H1 (cell line): ENCODE data around the gene ADGRA3. TPM values are rescaled to one million over a fixed set of nuclear protein-coding genes. Genes with fewer than 3 reads are reported as not detected.

Experiments
- CTCF ChIA-PET: fragments of 300-600 bp; sonication (Branson Sonifier 250); formaldehyde crosslinking; loops from one replicate; lab custom pipeline; 2021; ENCODE audit not compliant: partially characterized antibody; lab: Charles Lee
- POLR2A ChIA-PET: fragments of 300-600 bp; sonication (Branson Sonifier 250); formaldehyde crosslinking; loops from one replicate; lab custom pipeline; 2021; ENCODE audit warnings: inconsistent platforms; ENCODE audit not compliant: partially characterized antibody; lab: Charles Lee
- DNase-seq, 2 experiments: peaks; one replicate each; pipeline versions ENCODE4 v3.0.0 to v3.0.0-alpha.2; 2010 to 2022; ENCODE audit warnings: low spot score in 2 of 2, low read depth in 1 of 2, mixed read lengths in 1 of 2
- FAIRE-seq: peaks from 2 replicates; lab custom pipeline; 2011; peaks lifted over from hg19 to GRCh38; lab: Jason Lieb, UNC
- H2AFZ ChIP-seq: 2 replicates; pipeline ENCODE4 v1.8.1; 2012; ENCODE audit warnings: low read length, inconsistent platforms
- H2AK5ac ChIP-seq: 2 replicates; pipeline ENCODE4 v1.6.1; 2013; ENCODE audit warnings: low read depth, low read length
- H2BK120ac ChIP-seq: replicated peaks from 2 replicates; pipeline ENCODE3; 2013; ENCODE audit warnings: low read depth, low read length, inconsistent platforms
- H2BK12ac ChIP-seq: 2 replicates; pipeline ENCODE4 v1.6.1; 2013; ENCODE audit warnings: low read depth, low read length
- H2BK15ac ChIP-seq: 2 replicates; pipeline ENCODE4 v1.6.1; 2013; ENCODE audit warnings: low read length
- H2BK20ac ChIP-seq: 2 replicates; pipeline ENCODE4 v1.6.1; 2013; ENCODE audit warnings: low read length
- H2BK5ac ChIP-seq: 2 replicates; pipeline ENCODE4 v1.6.1; 2013; ENCODE audit warnings: low read depth, low read length
- H3K14ac ChIP-seq: 2 replicates; pipeline ENCODE4 v1.6.1; 2013; ENCODE audit warnings: inconsistent platforms; ENCODE audit not compliant: insufficient read length
- H3K18ac ChIP-seq: 2 replicates; pipeline ENCODE4 v1.6.1; 2013; ENCODE audit warnings: low read length; ENCODE audit errors: extremely low read depth
- H3K23ac ChIP-seq: 2 replicates; pipeline ENCODE4 v1.6.1; 2013; ENCODE audit warnings: inconsistent platforms; ENCODE audit not compliant: insufficient read length
- H3K23me2 ChIP-seq: 2 replicates; pipeline ENCODE4 v1.6.1; 2013; ENCODE audit warnings: low read depth, low read length
- H3K27ac ChIP-seq: 2 replicates; pipeline ENCODE4 v1.6.1; 2011; ENCODE audit warnings: low read depth, low read length, inconsistent platforms
- H3K27me3 ChIP-seq, 4 experiments: replicated peaks in 1 of 4; 1 replicate in 1 of 4; 2 replicates in 3 of 4; pipeline versions ENCODE4 v1.6.1 to v1.8.1; 2011 to 2013; ENCODE audit warnings: low read length in 3 of 4, mild to moderate bottlenecking in 3 of 4, inconsistent platforms in 2 of 4, mixed read lengths in 2 of 4, moderate library complexity in 1 of 4; ENCODE audit not compliant: control insufficient read depth in 3 of 4, insufficient read depth in 3 of 4; ENCODE audit errors: extremely low read depth in 1 of 4
- H3K36me3 ChIP-seq, 4 experiments: 2 replicates each; pipeline versions ENCODE4 v1.6.1 to v1.8.1; 2011 to 2013; ENCODE audit warnings: mild to moderate bottlenecking in 4 of 4, low read length in 3 of 4, moderate library complexity in 2 of 4, control low read depth in 1 of 4, inconsistent platforms in 1 of 4; ENCODE audit not compliant: insufficient read depth in 4 of 4, control insufficient read depth in 2 of 4
- H3K4ac ChIP-seq: replicated peaks from 2 replicates; pipeline ENCODE3; 2013; ENCODE audit warnings: low read length, low read depth, mixed read lengths, inconsistent platforms; ENCODE audit not compliant: insufficient read length
- H3K4me1 ChIP-seq, 4 experiments: replicated peaks in 1 of 4; 1 replicate in 1 of 4; 2 replicates in 3 of 4; pipeline versions ENCODE4 v1.6.1 to v1.8.1; 2011 to 2013; ENCODE audit warnings: low read length in 3 of 4, inconsistent platforms in 2 of 4, mixed read lengths in 1 of 4; ENCODE audit not compliant: insufficient read depth in 4 of 4, control insufficient read depth in 3 of 4
- H3K4me2 ChIP-seq, 2 experiments: 2 replicates each; pipeline versions ENCODE4 v1.6.1 to v1.8.1; 2011 to 2013; ENCODE audit warnings: low read depth in 2 of 2, low read length in 2 of 2, control low read depth in 1 of 2, inconsistent platforms in 1 of 2, mild to moderate bottlenecking in 1 of 2; ENCODE audit not compliant: insufficient read depth in 1 of 2
- H3K4me3 ChIP-seq, 4 experiments: fragments of 200-600, 300-600 bp in 1 of 4; sonication (generic), shearing (Covaris generic), sonication (Bioruptor Twin) in 1 of 4; 2 replicates each; pipeline versions ENCODE4 v1.5.1 to v1.8.1; 2011 to 2016; ENCODE audit warnings: low read length in 4 of 4, low read depth in 3 of 4, control low read depth in 2 of 4, inconsistent platforms in 2 of 4, mild to moderate bottlenecking in 2 of 4, mixed read lengths in 1 of 4, moderate library complexity in 1 of 4; ENCODE audit not compliant: insufficient read depth in 2 of 4; ENCODE audit errors: extremely low read depth in 1 of 4
- H3K56ac ChIP-seq: replicated peaks from 2 replicates; pipeline ENCODE3; 2013; ENCODE audit warnings: low read depth, mild to moderate bottlenecking, mixed read lengths, low read length, inconsistent platforms; ENCODE audit not compliant: insufficient read length
- H3K79me1 ChIP-seq: 2 replicates; pipeline ENCODE4 v1.6.1; 2013; ENCODE audit warnings: low read depth, low read length, control low read depth
- H3K79me2 ChIP-seq, 2 experiments: 2 replicates each; pipeline versions ENCODE4 v1.6.1 to v1.8.1; 2012 to 2013; ENCODE audit warnings: low read length in 2 of 2, mild to moderate bottlenecking in 2 of 2, inconsistent platforms in 1 of 2; ENCODE audit not compliant: insufficient read depth in 2 of 2, control insufficient read depth in 1 of 2
- H3K9ac ChIP-seq, 4 experiments: replicated peaks in 1 of 4; 1 replicate in 1 of 4; 2 replicates in 3 of 4; pipeline versions ENCODE4 v1.6.1 to v1.8.1; 2011 to 2013; ENCODE audit warnings: low read depth in 3 of 4, low read length in 3 of 4, control low read depth in 2 of 4, mild to moderate bottlenecking in 2 of 4, moderate library complexity in 2 of 4, inconsistent platforms in 1 of 4; ENCODE audit errors: extremely low read depth in 1 of 4
- H3K9me3 ChIP-seq, 2 experiments: 2 replicates each; pipeline versions ENCODE4 v1.6.1 to v1.8.1; 2012 to 2013; ENCODE audit warnings: mild to moderate bottlenecking in 2 of 2, moderate library complexity in 2 of 2, control low read depth in 1 of 2, inconsistent platforms in 1 of 2, low read depth in 1 of 2, low read length in 1 of 2, mixed read lengths in 1 of 2; ENCODE audit not compliant: insufficient read depth in 2 of 2
- H4K20me1 ChIP-seq, 2 experiments: replicated peaks in 1 of 2; 2 replicates each; pipeline versions ENCODE3 to v1.8.1; 2011 to 2013; ENCODE audit warnings: inconsistent platforms in 2 of 2, low read length in 2 of 2, mild to moderate bottlenecking in 1 of 2; ENCODE audit not compliant: insufficient read depth in 2 of 2, control insufficient read depth in 1 of 2
- H4K5ac ChIP-seq: 2 replicates; pipeline ENCODE4 v1.6.1; 2013; ENCODE audit warnings: low read length, low read depth, mixed read lengths, inconsistent platforms; ENCODE audit not compliant: insufficient read length
- H4K8ac ChIP-seq: 2 replicates; pipeline ENCODE4 v1.8.0; 2013; ENCODE audit warnings: mild to moderate bottlenecking, moderate library complexity, low read length, inconsistent platforms; ENCODE audit not compliant: insufficient read depth; ENCODE audit errors: extremely low read depth
- H4K91ac ChIP-seq: replicated peaks from 2 replicates; pipeline ENCODE3; 2013; ENCODE audit warnings: low read length, mixed read lengths, inconsistent platforms; ENCODE audit not compliant: insufficient read length
- CHD2 ChIP-seq: IDR thresholded peaks from 2 replicates; pipeline ENCODE4 v1.6.1; 2012; ENCODE audit warnings: low read length, improper control_type of control experiment
- SP4 ChIP-seq: IDR thresholded peaks from 2 replicates; pipeline ENCODE4 v1.6.1; 2012; ENCODE audit warnings: low read length, inconsistent platforms
- WGBS, 2 experiments: shearing (Covaris generic) in 1 of 2; methylation state at CpG; one replicate each; pipeline versions ENCODE4 v1.1.6 to v1.1.7; 2013 to 2015; ENCODE audit warnings: low lambda C conversion rate in 2 of 2, mixed read lengths in 2 of 2, inconsistent platforms in 1 of 2, low coverage in 1 of 2, missing lambda C conversion rate in 1 of 2; ENCODE audit not compliant: insufficient replicate concordance in 2 of 2, insufficient coverage in 1 of 2, insufficient read length in 1 of 2; ENCODE audit errors: extremely low coverage in 1 of 2, missing lambda C conversion rate in 1 of 2; 5-methylcytosine and 5-hydroxymethylcytosine counted together
- polyA plus RNA-seq, 7 experiments: library from polyadenylated mRNA; depleted of rRNA in 3 of 7; stranded (reverse) in 5 of 7; unstranded in 2 of 7; fragments of >200 nt in 5 of 7; fragments of 200-250 nt in 2 of 7; gene quantifications; 1 replicate in 5 of 7; 2 replicates in 1 of 7; 4 replicates in 1 of 7; pipeline versions ENCODE4 v1.2.1 to v1.2.3, GENCODE V29; 2011 to 2013; ENCODE audit warnings: missing spikeins in 2 of 7, mixed read lengths in 2 of 7
- total RNA-seq: library from RNA; stranded (reverse); fragmentation: NEBNext Ultra II Directional; extraction: Animal tissue kit (Norgen Biotek cat#: 25700); gene quantifications from 2 replicates; pipeline ENCODE4 v1.2.1, GENCODE V29; 2021

Gene ADGRA3
- total and polyA plus RNA-seq, 2 of the 8 experiments (the other 6 are each of a cell fraction or from before 2014, with no cell fraction given): 31.5 to 63.0 TPM

DNA sequence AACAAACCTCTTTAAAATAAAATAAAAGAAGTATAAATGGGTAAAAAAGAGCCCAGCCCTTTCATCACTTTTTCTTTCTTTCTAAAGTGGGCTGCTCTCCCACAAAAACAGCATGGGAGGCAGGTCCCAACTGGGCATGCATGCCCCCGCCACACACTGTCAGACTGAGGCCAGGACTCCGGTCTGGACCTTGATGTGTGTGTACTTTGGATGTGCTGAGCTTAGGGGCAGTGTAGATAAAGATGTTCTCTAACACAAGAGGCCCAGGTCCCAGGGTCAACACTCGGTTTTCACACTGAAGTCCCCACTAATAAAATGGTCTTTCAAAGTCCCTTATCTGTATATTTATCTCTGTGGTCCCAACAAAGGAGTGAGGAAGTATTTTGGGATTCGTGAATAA is 44.4 kb downstream of the ADGRA3 start:
- Histone ChIP-seq H3K14ac (no peak overlapping the region), H3K56ac (no peak overlapping the region), H3K4ac (no peak overlapping the region), H2BK20ac (no peak overlapping the region), H3K4me1 (peaks cover 0 to 7% (median 3%) of the 10 kb centered on the region in 4 experiments; a peak in 3 of 7 replicates), H3K4me2 (no peak overlapping the region), H3K18ac (no peak overlapping the region), H3K4me3 (no peak overlapping the region), H4K20me1 (peaks cover 2 to 5% of the 10 kb centered on the region in 2 experiments), H4K5ac (no peak overlapping the region), H3K27me3 (no peaks in the 10 kb centered on the region), H3K79me2 (peaks cover 0 to 83% of the 10 kb centered on the region in 2 experiments; a peak in 3 of 4 replicates), H2BK12ac (no peak overlapping the region), H4K91ac (no peak overlapping the region), H2AK5ac (no peak overlapping the region), H4K8ac (no peak overlapping the region), H3K79me1 (peaks cover 4% of the 10 kb centered on the region; the same call in 1 of the 2 replicates), H2BK15ac (no peak overlapping the region), H2BK5ac (no peak overlapping the region), H3K27ac (no peak overlapping the region), H3K23me2 (no peaks in the 10 kb centered on the region; the same call in 1 of the 2 replicates), H3K9me3 (no peaks in the 10 kb centered on the region), H3K36me3 (peaks cover 0 to 15% (median 4%) of the 10 kb centered on the region in 4 experiments; a peak in 6 of 8 replicates), H3K23ac (no peak overlapping the region), H2BK120ac (no peak overlapping the region), H2AFZ (no peak overlapping the region), H3K9ac (no peak overlapping the region)
- ChIA-PET CTCF (interaction anchor here (1.1 to 1.5 kb wide), 2 partner anchors 31 to 356 kb away, joined by 3 to 4 read pairs; no protein-coding TSS in a partner anchor), POLR2A (no interaction called here)
- no peak for DNase-seq
- WGBS, 2 experiments: 94% methylated on average over 4 of the region's 4 CpGs; no CpG with 5 or more reads in 1 of the 2 experiments
- FAIRE-seq: no peak
- TF ChIP-seq CHD2 (no peak), SP4 (no peak)
